ENCODE data around the gene SPINK1. TPM values are rescaled to one million over a fixed set of nuclear protein-coding genes. Genes with fewer than 3 reads are reported as not detected.

SPINK1 gene
- total and polyA plus RNA-seq, 2 of the 13 experiments (the other 11 are each of a cell fraction or from before 2014, with no cell fraction given) = 14.7 to 17.1 TPM

- no peak for TF ChIP-seq ZNF513 (CRISPR knock-in tag; conservative IDR thresholded peaks at IDR 0.05)
- no peak for TF ChIP-seq PTBP1 (IDR thresholded peaks at IDR 0.05; ENCODE audit: low read depth, low read length, poor library complexity, severe bottlenecking)
- TF ChIP-seq CBFB (CRISPR knock-in tag; IDR thresholded peaks at IDR 0.05) = peak; percentile 93
- TF ChIP-seq KDM6A (CRISPR knock-in tag; IDR thresholded peaks at IDR 0.05; ENCODE audit: low read depth) = peak; percentile 91
- 0 out of 2 replicates have a peak, but pooled peaks have one; percentile 41 for TF ChIP-seq STAT6 (CRISPR knock-in tag; IDR thresholded peaks at IDR 0.05; ENCODE audit: borderline replicate concordance)
- TF ChIP-seq FIP1L1 (IDR thresholded peaks at IDR 0.05; ENCODE audit: borderline replicate concordance, insufficient read depth, low read depth, low read length) = no peak
- peak; percentile 100 for TF ChIP-seq HDAC2 (CRISPR knock-in tag; IDR thresholded peaks at IDR 0.05)
- peak; percentile 70; the same call in 1 of the 2 replicates for TF ChIP-seq FLYWCH1 (CRISPR knock-in tag; IDR thresholded peaks at IDR 0.05)
- TF ChIP-seq NFKB2 (CRISPR knock-in tag; IDR thresholded peaks at IDR 0.05; ENCODE audit: borderline replicate concordance) = no peak
- peak; percentile 45; the same call in 1 of the 2 replicates for TF ChIP-seq NR1H2 (CRISPR knock-in tag; IDR thresholded peaks at IDR 0.05; ENCODE audit: borderline replicate concordance, low read depth)
- TF ChIP-seq DBP (CRISPR knock-in tag; IDR thresholded peaks at IDR 0.05; ENCODE audit: not compliant biosample characterization) = no peak
- TF ChIP-seq HOXA3 (CRISPR knock-in tag; IDR thresholded peaks at IDR 0.05) = no peak
- peak; percentile 84 for TF ChIP-seq KAT8 (CRISPR knock-in tag; IDR thresholded peaks at IDR 0.05)
- peak; percentile 62 for TF ChIP-seq ZNF644 (CRISPR knock-in tag; IDR thresholded peaks at IDR 0.05; ENCODE audit: low read depth)
- TF ChIP-seq REXO4 (CRISPR knock-in tag; IDR thresholded peaks at IDR 0.05; ENCODE audit: borderline replicate concordance) = no peak
- peak; percentile 95 for TF ChIP-seq ZNF331 (CRISPR knock-in tag; IDR thresholded peaks at IDR 0.05)
- no peak for TF ChIP-seq SETDB1 (CRISPR knock-in tag; IDR thresholded peaks at IDR 0.05; ENCODE audit: borderline replicate concordance)
- TF ChIP-seq AGO1 (IDR thresholded peaks at IDR 0.05; ENCODE audit: low read depth, low read length, poor library complexity, severe bottlenecking) = no peak
- TF ChIP-seq MIER2 (CRISPR knock-in tag; IDR thresholded peaks at IDR 0.05) = peak; percentile 40; the same call in 1 of the 2 replicates
- peak; percentile 99 for TF ChIP-seq PPARG (CRISPR knock-in tag; conservative IDR thresholded peaks at IDR 0.05)
- peak; percentile 99 for TF ChIP-seq MEF2D (CRISPR knock-in tag; IDR thresholded peaks at IDR 0.05)
- peak; percentile 45; the same call in 1 of the 2 replicates for TF ChIP-seq ZBTB3 (CRISPR knock-in tag; IDR thresholded peaks at IDR 0.05; ENCODE audit: borderline replicate concordance, low read depth)
- no peak for TF ChIP-seq PAF1 (CRISPR knock-in tag; IDR thresholded peaks at IDR 0.05)
- TF ChIP-seq ZBTB38 (CRISPR knock-in tag; IDR thresholded peaks at IDR 0.05) = no peak
- no peak for TF ChIP-seq ZNF451 (CRISPR knock-in tag; IDR thresholded peaks at IDR 0.05)
- no peak for TF ChIP-seq ZNF207 (IDR thresholded peaks at IDR 0.05; ENCODE audit: borderline replicate concordance)
- no peak for TF ChIP-seq HNRNPK (IDR thresholded peaks at IDR 0.05; ENCODE audit: low read depth, low read length, poor library complexity, severe bottlenecking)
Observed at GRCh38 chr5:147835386-147835798, 3.9 kb upstream of the SPINK1 start (continued).

Data from HepG2 (cell line).